Breast epithelium (tissue), 3 donors: ENCODE measurements around the gene MAFG.

Experiments used
- POLR2AphosphoS5 ChIP-seq, 3 donors: sonication (generic); formaldehyde crosslinking; IDR thresholded peaks; one replicate each; pipeline ENCODE4 v1.6.1; 2017; ENCODE audit warnings: antibody characterized with exemption in 3 of 3
- TF ChIP-seq, protein P1 (sequence below), 3 donors: fragments of 450-650 bp; IDR thresholded peaks; one replicate each; pipeline ENCODE4 v1.5.1; 2016 to 2017; ENCODE audit warnings: antibody characterized with exemption in 3 of 3, mild to moderate bottlenecking in 3 of 3, moderate library complexity in 3 of 3

DNA sequence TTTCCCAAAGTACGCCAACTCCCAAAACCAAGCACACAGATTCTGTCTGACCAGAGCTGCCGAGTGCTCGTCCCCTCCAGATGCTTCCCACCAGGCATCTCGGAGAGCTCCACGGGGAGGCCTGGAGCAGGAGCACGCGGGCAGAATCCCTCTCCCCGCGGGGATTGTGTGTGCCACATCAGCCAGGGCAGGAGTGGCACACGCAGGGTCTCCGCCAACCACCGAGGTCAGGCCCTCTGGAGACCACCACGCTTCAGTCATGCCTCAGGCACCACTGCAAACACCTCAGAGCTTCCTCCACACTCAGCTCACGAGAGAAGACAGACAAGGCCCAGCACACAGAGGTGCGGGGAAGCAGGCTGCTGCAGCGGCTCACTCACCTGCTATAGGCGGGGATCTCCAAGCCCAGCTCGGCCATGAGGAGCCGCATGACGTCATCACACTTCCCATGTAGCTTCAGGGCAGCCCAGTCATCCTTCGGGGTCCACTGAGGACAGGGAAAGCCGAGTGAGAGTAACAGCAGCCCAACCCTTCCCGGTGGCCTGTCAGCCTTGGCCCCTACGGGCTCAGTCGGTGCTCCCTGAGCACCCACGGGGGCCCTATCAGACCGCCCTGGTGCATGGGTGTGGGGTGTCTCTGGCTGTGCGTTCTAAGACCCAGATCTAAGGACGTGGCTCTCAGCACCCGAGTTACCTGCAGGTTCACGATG is 14.0 kb downstream of the MAFG start:
- TF ChIP-seq, protein P1, sequence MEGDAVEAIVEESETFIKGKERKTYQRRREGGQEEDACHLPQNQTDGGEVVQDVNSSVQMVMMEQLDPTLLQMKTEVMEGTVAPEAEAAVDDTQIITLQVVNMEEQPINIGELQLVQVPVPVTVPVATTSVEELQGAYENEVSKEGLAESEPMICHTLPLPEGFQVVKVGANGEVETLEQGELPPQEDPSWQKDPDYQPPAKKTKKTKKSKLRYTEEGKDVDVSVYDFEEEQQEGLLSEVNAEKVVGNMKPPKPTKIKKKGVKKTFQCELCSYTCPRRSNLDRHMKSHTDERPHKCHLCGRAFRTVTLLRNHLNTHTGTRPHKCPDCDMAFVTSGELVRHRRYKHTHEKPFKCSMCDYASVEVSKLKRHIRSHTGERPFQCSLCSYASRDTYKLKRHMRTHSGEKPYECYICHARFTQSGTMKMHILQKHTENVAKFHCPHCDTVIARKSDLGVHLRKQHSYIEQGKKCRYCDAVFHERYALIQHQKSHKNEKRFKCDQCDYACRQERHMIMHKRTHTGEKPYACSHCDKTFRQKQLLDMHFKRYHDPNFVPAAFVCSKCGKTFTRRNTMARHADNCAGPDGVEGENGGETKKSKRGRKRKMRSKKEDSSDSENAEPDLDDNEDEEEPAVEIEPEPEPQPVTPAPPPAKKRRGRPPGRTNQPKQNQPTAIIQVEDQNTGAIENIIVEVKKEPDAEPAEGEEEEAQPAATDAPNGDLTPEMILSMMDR (IDR thresholded peaks at IDR 0.05), result no peak
- TF ChIP-seq POLR2AphosphoS5 (IDR thresholded peaks at IDR 0.05), result no peak
